Measurements from ENCODE around the gene CDH13. TPM values are rescaled to one million over a fixed set of nuclear protein-coding genes. Genes with fewer than 3 reads are reported as not detected.

Gene CDH13
- total RNA-seq, 4 donors from 2014 or later = 3.1 to 13.5 (median 8.9) TPM

DNA sequence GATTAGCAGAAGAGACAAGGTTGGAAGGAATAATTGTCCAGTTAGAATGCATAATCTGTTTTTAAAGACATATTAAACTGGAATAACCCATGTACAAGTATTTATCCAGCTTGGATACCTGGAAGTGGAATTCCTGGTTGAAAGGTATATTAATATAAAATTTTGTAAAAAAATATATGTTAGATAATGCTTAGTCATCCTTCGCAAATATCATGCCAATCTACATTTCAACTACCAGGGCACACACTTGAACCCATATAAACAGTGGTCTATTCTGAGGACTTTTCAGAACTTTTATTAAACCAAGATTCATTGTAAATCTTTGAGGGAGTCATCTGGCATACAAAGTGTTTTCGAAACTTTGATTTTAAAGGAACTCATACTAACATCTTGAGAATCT, 911.9 kb downstream of the CDH13 start:
- Histone ChIP-seq H3K27me3 (no peaks in the 10 kb centered on the region), H3K4me1 (no peaks in the 10 kb centered on the region), H3K27ac (replicated peaks in 1 of 4) (no peak overlapping the region), H3K4me3 (no peak overlapping the region), H3K9me3 (no peaks in the 10 kb centered on the region), H3K36me3 (no peaks in the 10 kb centered on the region)
- TF ChIP-seq POLR2AphosphoS5 (IDR thresholded peaks at IDR 0.05) (no peak), EP300 (IDR thresholded peaks at IDR 0.05) (no peak), POLR2A (IDR thresholded peaks at IDR 0.05; ENCODE audit: low read depth) (no peak)
- TF ChIP-seq, protein P1, sequence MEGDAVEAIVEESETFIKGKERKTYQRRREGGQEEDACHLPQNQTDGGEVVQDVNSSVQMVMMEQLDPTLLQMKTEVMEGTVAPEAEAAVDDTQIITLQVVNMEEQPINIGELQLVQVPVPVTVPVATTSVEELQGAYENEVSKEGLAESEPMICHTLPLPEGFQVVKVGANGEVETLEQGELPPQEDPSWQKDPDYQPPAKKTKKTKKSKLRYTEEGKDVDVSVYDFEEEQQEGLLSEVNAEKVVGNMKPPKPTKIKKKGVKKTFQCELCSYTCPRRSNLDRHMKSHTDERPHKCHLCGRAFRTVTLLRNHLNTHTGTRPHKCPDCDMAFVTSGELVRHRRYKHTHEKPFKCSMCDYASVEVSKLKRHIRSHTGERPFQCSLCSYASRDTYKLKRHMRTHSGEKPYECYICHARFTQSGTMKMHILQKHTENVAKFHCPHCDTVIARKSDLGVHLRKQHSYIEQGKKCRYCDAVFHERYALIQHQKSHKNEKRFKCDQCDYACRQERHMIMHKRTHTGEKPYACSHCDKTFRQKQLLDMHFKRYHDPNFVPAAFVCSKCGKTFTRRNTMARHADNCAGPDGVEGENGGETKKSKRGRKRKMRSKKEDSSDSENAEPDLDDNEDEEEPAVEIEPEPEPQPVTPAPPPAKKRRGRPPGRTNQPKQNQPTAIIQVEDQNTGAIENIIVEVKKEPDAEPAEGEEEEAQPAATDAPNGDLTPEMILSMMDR (IDR thresholded peaks at IDR 0.05) = no peak
- DNase-seq (ENCODE audit: extremely low spot score) = no peak
- WGBS = 100% methylated on average over 2 of the region's 2 CpGs
- intact Hi-C loops (cut with DNase I) = no loop called here

DNA sequence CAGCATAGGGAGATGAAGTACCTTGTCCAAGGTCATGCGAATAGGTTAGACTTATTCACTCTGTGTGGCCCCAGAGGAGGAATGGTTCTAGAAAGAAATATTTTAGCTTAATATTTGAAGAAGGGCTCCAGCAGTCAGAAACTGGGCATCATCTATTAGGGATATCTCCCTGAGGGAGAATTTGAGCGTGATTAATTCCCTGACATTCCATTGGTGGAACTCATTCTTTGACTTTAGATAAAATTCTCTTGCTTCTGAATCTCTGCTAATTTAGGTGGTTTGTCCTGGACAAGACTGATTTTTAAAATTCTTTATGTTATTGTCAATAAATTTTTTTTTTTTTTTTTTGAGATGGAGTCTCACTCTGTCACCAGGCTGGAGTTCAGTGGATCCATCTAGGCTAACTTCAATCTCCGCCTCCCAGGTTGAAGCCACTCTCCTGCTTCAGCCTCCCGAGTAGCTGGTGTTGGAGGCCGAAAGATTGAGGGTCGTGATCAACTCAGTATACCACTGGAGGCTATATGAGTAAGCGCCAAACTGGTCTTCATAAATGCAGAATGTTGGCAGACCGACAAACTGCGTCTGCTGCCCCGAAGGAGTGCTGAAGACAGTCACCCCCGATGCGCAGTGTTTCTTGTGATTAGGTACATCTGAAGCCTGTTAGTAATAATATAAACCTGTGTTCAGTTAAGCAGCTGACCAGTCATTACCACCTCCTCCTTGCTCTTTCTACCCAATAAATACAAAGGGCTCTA, 913.1 kb downstream of the CDH13 start:
- Histone ChIP-seq H3K4me3 (no peak overlapping the region), H3K27ac (replicated peaks in 1 of 4) (no peak overlapping the region), H3K36me3 (no peaks in the 10 kb centered on the region), H3K9me3 (no peaks in the 10 kb centered on the region), H3K27me3 (no peaks in the 10 kb centered on the region), H3K4me1 (no peaks in the 10 kb centered on the region)
- 93% methylated on average over 10 of the region's 12 CpGs for WGBS
- TF ChIP-seq, protein P1 (IDR thresholded peaks at IDR 0.05) = no peak
- TF ChIP-seq POLR2AphosphoS5 (IDR thresholded peaks at IDR 0.05) (no peak), EP300 (IDR thresholded peaks at IDR 0.05) (no peak)
- no peak for DNase-seq (ENCODE audit: extremely low spot score)
- intact Hi-C loops (cut with DNase I) = no loop called here

DNA sequence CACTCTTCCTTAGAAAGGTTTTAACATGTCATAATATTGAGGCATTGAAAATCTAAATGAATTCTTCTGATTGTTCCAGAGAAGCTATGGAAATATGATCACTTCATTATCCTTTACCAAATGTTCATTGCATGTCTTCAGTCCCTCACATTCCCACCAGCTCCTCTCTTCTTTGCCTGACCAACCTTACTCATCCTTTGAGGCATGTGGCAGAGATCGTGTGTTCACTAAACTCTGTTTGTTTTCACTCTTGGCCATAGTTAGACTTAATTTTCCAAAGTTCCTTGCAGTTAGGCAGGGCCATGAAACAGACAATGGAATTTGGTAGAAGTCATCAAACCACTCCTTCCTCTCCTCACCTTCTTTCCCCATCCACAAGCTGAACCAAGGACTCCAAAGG, 914.5 kb downstream of the CDH13 start:
- TF ChIP-seq, protein P1 (IDR thresholded peaks at IDR 0.05) = no peak
- TF ChIP-seq EP300 (IDR thresholded peaks at IDR 0.05) = no peak
- no peak for TF ChIP-seq POLR2AphosphoS5 (IDR thresholded peaks at IDR 0.05)
- TF ChIP-seq POLR2A (IDR thresholded peaks at IDR 0.05; ENCODE audit: low read depth) = no peak
- no peak for DNase-seq (ENCODE audit: extremely low spot score)
- intact Hi-C loops (cut with DNase I) = no loop called here
- H3K27me3 ChIP-seq = no peaks in the 10 kb centered on the region
- H3K27ac ChIP-seq (replicated peaks in 1 of 4) = no peak overlapping the region
- no peaks in the 10 kb centered on the region for H3K36me3 ChIP-seq
- 73% methylated on average over 1 of the region's 1 CpG for whole genome bisulfite sequencing
- no peaks in the 10 kb centered on the region for H3K9me3 ChIP-seq
- no peaks in the 10 kb centered on the region for H3K4me1 ChIP-seq
- no peak overlapping the region for H3K4me3 ChIP-seq

DNA sequence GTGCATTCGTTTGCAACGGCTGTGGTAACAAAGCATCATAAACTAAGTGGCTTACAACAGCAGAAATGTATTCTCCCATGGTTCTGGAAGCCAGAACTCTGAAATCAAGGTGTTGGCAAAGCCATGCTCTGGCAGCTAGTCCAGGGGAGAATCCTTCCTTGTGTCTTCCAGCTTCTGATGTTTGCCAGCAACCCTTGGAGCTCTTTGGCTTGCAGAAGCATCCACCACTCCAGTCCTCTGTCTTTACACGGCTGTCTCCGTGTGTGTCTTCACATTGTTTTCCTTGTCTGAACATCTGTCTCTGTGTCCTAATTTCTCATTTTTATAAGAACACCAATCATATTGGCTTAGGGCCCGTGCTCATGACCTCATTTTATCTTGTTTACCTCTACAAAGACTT, 915.7 kb downstream of the CDH13 start:
- no peak overlapping the region for H3K4me3 ChIP-seq
- intact Hi-C loops (cut with DNase I) = no loop called here
- H3K27ac ChIP-seq (replicated peaks in 1 of 4) = no peak overlapping the region
- no peaks in the 10 kb centered on the region for H3K36me3 ChIP-seq
- DNase-seq (ENCODE audit: extremely low spot score) = no peak
- H3K4me1 ChIP-seq = no peaks in the 10 kb centered on the region
- no peaks in the 10 kb centered on the region for H3K9me3 ChIP-seq
- WGBS = 61% methylated on average over 5 of the region's 5 CpGs
- no peak for TF ChIP-seq EP300 (IDR thresholded peaks at IDR 0.05)
- no peak for TF ChIP-seq POLR2A (IDR thresholded peaks at IDR 0.05; ENCODE audit: low read depth)
- TF ChIP-seq, protein P1 (IDR thresholded peaks at IDR 0.05) = no peak
- H3K27me3 ChIP-seq = no peaks in the 10 kb centered on the region

Measured in esophagus muscularis mucosa (tissue), 4 donors.